GM18519 (cell line): ENCODE measurements around the gene MUCL3.
"Not testable (repeated sequence)": the region's sequence is repeated elsewhere in the genome, so short reads cannot be mapped to it uniquely, and the experiment has no call there.

Experiments
- ATAC-seq: cut with Tn5 transposase; IDR thresholded peaks from one replicate; pipeline ENCODE4 v1.9.1; 2021; ENCODE audit warnings: mild to moderate bottlenecking, moderate library complexity; ENCODE audit not compliant: unreplicated experiment, low FRiP score

Gene MUCL3

DNA sequence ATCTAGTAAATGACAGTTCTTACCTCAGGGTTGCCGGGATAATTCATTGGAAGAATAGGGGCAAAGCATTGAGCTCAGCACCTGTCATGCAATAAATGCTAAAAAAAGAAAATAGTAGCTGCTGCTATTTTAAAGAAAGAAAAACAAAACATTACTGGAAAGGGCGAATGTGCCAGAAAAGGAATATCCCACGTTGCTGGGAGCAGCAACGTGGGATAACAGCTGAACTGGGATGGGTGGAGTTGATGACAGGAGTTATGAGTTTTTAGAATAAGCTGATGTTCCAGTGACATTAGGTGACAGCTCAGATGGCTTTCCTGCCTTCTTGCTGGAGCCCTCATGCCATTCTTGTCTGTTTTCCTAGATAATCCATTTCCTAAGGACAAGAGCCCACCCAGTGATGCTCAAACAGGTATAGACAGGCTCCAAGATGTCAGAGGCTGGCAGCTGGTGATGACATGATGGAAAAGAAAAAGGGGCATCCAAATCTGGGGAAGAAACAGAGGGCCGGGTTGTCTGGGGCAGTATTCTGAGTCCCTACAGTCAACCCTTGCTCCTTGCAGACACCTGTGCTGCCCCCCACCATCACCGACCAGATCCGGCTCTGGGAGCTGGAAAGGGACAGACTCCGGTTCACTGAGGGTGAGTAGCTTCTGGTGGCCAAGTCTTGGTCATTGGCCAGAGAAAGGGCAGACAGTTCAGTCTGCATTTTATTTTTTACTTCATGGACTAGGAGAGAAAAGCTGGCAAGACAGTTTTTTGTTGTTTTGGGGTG is 27.8 kb upstream of the MUCL3 start:
- ATAC-seq = no peak

DNA sequence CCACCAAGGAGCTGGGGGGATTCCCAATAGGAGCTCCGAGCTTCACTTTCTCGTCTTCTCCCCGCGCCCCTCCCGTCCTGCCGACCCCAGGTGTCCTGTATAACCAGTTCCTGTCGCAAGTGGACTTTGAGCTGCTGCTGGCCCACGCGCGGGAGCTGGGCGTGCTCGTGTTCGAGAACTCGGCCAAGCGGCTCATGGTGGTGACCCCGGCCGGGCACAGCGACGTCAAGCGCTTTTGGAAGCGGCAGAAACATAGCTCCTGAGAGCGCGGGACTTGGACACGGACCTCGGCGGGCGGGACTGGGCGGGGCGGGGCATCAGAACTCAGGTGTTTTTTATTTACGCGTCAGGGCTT is 27.1 kb upstream of the MUCL3 start:
- ATAC-seq = no peak

DNA sequence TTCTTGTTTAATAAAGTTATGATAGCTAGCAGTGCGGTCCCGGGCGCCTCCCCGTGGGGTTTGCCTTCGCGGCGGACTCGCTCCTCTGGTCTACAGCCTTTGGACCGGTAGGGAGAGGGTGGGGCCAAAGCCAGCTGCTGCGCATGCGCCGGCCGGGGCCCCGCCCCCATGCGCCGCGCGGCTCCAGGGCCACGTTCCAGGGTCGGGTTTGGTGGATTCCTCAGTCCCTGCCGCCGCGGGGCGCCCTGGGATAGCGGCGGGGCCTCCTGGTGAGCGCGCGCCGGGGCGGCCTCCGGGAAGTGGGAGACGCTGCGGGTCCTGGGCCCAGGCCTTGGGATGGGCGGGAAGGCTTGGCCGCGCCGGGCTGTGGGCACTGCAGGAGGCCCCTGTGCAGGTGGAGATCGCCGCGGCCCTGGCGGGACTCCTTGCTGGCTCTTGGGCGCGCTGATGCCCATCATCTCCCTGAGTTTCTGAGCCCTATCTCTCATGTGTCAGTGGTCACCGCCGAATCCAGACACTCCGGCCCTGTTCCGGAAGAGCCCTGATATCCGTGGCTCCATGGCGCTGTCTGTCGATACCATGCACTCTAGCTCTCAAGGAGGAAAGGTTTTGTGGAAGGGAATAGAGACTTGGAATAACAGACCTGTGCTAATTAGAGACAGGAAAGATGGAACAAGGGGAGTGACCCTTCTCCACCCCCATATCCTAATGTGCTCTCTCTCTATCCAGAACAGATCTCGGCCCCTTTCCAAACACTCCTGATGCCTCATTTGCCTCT is 26.5 kb upstream of the MUCL3 start, which contains the start of gene VARS2:
Gene VARS2 (plus strand): TSS at position 163 of the 778 bp plus-strand sequence. CDS start 599 bp downstream, at position 762.
- ATAC-seq = peak; percentile 72

DNA sequence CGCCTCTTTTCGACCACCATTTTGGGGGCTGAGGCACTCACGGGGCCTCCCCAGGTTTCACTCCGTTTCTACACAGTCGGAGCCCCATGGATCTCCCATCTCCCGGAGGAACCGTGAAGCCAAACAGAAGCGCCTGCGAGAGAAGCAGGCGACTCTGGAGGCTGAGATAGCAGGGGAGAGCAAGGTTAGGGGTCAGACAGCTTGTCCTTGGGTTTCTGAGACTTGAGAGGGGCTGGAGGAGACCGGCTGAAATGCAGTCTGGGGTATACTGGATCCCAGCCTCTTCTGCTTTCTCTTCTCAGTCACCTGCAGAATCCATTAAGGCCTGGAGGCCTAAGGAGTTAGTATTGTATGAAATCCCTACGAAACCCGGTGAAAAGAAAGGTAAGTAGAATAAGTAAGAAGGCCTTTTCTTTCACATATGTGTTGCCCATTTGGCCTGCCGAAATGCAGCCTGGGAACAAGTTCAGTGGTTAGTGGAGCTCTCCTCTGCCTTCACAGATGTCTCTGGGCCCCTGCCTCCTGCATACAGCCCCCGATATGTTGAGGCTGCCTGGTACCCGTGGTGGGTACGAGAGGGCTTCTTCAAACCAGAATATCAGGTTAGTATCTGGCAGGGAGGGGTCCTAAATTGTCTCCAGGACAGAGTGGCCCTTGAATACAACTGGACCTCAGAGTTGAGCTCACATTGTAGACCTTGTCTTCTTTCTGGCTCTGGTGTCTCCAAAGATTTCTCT is 25.8 kb upstream of the MUCL3 start:
- no peak for ATAC-seq

DNA sequence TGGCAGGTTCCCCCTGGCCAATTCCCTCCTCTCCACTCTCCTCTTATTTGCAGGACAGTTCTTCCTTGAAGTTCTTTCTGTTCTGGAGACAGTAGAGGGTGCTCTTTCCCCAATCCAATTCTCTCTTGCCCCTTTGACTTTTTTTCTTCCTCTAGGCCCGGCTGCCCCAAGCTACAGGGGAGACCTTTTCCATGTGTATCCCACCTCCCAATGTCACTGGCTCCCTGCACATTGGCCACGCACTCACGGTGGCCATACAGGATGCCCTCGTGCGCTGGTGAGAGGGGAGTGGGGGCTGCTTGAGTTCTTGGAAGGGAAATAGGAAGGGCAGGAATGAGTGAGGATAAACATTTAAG is 25.2 kb upstream of the MUCL3 start:
- no peak for ATAC-seq

DNA sequence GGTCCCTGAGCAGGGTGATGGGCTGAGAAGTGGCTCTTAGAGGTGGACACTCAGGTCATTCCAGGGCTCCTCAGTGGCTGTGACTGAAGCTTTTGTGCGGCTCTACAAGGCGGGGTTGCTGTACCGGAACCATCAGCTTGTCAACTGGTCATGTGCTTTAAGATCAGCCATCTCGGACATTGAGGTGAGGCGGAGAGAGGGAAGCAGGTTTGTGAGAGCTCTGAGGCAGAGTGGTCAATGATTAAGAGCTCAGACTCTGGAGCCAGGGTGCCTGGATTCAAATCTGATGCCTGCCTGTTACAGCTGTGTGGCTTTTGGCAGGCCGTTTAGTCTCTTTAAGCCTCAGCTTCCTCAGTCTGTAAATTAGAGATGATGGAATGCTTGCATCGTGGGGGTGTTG is 23.7 kb upstream of the MUCL3 start:
- no peak for ATAC-seq

DNA sequence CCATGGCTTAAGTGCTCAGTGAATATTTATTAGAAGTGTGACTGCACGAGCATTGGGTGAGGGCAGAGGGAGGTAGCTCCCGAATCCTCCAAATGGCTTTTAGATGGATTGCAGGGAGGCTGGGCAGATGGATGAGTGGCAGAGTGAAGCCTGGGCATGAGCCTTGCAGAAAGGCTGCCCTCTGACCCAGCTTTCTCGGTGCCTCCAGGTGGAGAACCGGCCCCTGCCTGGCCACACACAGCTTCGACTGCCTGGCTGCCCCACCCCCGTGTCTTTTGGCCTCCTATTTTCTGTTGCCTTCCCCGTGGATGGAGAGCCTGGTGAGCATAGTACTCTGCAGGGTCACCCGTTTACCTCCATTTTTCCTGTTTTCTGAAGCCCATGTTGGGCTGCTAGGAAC is 23.3 kb upstream of the MUCL3 start:
- no peak for ATAC-seq

DNA sequence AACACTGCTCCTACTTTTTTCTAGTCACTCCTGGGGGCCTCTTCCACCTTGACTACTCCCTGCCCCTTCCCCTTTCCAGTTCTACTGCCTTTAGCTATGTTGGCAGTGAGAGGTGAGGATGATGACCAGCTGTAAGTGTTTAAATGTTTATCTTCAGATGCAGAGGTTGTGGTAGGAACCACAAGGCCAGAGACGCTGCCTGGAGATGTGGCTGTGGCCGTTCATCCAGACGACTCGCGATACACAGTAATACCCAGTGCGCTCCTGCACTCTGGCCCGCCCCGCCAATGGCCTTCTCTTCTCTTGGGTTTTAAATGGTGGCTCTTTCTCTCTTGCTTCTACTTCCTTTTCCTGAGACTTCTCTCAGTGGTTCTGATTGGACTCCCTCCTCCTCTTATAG is 22.1 kb upstream of the MUCL3 start:
- no peak for ATAC-seq

DNA sequence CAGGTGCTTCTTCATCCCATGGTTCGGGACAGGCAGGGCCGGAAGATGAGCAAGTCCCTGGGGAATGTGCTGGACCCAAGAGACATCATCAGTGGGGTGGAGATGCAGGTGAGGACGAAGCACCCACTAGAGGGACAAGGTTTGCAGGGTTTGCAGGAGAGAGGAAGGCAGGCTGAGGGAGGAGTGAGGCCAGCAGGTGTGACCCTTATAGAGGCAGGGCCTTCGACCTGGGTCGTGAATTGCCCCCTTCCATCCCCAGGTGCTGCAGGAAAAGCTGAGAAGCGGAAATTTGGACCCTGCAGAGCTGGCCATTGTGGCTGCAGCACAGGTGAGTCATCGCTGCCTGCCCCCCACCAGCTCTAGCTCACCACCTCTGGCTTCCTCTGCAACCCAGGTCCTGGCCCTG is 18.3 kb upstream of the MUCL3 start:
- no peak for ATAC-seq

DNA sequence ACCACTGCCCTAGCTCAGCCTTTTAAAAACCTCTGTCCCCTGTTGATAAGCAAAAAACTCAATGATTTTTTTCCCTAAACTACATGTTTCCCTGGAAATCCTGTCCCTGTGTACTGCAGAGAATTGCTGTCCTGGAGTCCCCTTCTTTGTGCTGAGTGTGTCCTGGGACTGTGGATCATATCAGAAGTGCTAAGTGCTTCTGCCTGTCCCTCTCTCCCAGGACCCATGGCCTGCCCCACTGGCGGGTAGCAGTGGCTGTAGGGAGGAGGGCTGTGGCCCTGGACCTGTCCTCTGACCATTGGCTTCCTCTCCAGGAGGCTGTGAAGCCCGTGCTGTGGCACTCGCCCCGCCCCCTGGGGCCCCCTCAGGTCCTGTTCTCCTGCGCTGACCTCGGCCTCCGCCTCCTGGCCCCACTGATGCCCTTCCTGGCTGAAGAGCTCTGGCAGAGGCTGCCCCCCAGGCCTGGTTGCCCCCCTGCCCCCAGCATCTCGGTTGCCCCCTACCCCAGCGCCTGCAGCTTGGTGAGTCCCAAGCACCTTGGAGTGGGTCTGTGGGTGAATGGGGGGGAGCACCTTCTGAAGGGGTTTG is 16.6 kb upstream of the MUCL3 start:
- not testable (repeated sequence) for ATAC-seq

DNA sequence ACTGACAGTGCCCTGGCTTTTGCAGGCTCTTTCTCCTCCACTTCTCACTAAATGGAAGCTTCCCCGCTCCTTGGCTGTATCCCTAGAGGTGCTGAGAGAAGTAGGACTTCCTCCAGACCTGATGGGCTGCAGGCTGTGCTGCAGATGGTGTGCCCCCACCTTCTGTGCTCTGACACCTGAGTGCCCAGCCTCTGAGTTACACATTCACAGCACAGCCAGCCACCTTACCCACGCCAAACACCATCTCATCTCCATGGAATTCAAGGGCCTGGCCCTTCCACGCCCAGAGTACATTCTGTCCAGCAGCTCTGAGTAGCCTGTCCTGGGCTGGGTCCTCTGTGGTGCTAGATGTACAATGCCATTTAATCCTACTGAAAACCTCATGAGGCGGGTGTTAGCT is 14.1 kb upstream of the MUCL3 start:
- no peak for ATAC-seq

DNA sequence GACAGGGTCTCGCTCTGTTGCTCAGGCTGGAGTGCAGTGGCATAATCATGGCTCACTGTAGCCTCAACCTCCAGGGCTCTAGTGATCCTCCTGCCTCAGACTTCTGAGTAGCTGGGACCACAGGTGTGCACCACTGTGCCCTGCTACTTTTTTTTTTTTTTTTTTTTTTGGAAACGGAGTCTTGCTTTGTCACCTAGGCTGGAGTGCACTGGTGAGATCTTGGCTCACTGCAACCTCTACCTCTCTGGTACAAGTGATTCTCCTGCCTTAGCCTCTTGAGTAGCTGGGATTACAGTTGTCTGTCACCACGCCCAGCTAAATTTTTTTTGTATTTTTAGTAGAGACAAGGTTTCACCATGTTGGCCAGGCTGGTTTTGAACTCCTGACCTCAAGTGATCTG is 13.7 kb upstream of the MUCL3 start:
- not testable (repeated sequence) for ATAC-seq

DNA sequence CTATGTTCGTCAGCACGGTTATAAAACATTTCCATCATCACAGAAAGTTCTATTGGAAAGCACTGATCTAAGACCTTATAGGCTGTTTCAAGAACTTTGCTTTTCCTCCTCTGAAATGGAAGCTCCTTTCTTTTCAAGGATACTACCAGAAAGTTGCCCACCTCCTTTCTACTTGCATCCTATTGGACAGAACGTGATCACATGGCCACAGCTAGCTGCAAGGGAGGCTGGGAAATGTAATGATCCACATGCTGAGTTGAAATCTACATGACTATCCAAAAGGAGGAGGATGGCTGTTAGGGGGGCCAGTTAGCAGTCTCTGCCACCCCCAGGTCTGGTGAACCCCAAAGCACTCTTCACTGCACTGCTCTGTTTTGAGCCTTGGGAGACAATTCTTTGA is 12.1 kb upstream of the MUCL3 start:
- no peak for ATAC-seq

DNA sequence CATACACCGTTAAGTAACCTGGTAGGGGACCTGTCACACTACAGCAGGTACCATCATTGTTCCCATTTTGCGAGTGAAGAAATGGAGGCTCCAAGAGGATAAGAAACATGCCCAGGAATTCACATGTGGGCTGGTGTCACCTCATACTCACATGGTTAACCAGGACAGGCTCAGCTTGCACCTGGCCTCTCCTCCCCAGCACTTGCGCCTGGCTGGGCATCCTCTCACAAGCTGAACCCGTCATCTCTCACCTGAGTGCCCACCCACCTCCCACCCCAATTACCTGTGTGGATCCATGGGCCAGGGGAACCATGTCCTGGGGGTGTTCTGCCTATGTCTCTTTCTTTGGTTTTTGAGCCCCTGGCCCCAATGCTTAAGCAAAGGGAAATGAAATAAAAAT is 10.3 kb upstream of the MUCL3 start:
- no peak for ATAC-seq

DNA sequence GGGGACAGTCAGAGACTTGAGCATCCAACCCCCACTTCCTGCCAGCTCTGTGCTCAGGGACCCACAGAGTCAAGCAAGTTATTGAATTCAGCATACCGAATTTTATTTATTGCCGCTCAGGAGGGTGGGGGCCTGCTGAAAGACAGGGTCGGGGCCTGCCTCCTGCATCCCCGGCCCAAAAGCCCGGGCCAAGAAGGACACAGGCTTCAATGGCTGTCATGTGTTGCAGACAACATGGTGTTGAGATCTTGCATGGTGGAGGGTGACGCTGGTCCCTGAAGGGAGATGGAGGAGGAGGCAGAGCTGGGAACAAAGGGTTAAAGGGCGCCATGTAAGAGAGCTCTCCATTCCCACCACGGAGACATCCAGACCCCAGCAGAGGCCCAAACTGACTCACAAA is 9.5 kb upstream of the MUCL3 start:
- no peak for ATAC-seq

DNA sequence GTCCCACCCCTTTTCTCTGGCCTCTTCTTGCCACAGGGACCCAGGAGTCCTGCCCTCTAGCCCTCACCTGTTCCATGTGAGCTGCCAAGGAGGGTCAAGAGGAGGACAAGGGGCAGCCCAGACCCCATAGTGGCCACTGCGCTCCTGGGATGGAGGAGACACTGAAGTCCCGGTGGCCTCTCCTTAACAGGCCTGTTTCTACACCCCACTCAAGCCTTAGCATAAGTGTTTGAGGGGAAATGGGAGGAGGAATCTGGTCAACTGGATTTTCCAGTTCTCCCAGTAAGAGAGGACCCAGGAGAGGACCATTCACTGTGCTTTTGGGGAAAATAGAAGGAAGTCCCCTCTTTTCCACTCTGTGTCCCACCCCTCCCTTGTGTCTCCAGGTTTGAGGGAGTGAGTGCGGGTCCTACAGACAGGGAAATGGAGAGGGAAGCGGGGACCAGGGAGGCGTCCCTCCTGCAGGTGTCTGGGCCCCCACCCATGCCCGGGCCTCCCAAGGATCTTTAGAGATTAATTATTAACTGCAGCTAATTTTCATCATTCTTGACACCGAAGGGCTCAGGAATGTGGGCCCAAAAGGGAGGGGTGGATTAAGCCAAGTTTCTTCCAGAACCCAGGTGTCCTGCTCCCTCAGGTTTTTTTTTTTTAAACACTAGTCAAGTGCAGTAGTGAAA is 8.7 kb upstream of the MUCL3 start, which contains the start of gene SFTA2:
Gene SFTA2 (minus strand): TSS at position 202 of the 677 bp plus-strand sequence. CDS start 74 bp downstream, at position 128.
- ATAC-seq = no peak

DNA sequence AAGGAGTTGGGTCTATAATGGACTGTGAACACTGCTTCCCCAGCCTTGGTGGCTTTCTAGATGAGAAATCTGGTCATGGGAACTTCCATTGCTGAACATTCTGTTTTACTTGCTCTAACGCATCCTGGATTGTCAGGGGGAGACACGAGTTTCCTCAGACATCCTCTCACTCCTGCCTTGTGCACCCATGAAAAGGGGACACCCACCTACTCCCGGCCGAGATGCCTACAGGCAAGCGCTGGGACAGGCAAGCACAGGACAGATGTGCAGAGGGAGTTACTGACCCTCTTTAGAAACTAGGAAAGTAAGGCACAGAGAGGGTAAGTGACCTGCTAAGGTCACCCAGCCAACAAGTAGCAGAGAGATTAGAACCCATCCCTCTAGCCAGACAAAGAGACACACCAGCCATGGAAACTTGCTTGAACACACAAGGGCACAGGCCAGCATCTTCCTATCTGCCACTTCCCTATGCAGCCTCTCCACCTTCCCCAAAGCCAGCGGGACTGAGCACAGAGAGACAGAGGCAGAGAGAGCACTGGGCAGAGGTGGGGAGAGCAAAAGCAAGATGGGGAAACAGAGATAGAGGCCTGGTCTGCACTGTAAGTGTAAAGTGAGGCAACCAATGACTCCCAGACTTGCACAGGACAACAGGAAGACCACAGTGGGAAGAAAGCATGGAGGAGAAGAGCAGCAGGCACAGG is 8.0 kb upstream of the MUCL3 start:
- ATAC-seq = no peak

DNA sequence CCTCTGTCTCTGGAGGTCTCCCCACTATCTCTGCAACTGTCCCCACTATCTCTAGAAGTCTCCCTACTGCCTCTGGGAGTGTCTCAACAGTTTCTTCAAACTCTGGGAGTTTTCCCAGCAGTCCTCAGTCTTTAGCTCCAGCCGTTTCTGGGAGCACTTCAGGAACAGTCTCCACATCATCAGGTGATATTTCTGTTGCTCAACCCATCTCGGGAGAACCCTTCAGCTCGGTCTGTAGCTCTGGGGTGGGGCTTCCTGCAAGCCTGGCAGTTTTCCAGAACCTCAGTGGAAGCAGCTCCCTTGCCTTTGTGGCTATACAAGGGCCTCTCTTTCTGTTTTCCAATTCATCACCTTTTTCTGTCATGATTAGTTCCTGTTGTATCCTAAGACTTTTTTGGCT is 5.8 kb upstream of the MUCL3 start:
- no peak for ATAC-seq

DNA sequence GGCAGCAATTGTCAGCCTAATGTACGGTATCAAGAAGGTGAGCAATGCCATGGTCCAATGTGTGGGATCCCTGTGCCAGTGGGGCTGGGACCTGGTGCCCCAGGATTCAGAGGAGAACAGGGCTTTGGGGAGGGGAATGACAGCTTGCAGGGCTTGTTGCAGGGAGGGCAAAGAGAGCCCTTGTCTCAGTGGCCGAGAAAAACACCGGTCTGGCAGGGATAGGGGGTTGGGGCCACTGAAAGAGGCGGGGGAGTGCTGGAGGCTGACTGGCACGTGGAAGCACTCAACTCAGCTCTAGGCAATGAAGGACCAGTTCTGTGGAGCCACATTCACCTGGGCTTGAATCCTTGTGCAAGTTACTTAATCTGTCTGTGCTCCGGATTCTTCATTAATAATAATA is 3.5 kb upstream of the MUCL3 start:
- ATAC-seq = no peak

DNA sequence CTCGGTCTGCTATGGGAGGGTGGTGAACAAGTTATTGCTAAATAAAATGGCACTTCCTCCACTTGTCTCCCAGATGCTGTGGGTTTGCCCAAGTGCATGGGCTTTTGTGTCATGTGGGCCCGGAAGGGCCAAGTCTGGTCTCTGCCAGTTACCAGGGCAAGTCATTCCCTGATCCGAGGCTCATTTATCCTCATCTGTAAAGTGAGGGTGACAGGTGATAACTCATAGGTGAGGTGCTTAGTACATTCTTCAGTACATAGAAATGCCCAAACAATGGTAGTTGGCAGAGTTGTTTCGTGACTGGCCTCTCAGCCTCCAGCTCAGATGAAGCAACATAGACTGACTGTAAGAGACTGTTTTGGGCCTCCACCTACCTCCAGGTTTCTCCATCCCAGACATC is 2.0 kb upstream of the MUCL3 start:
- no peak for ATAC-seq
